Activated CD4-positive, alpha-beta T cell treated with anti-CD3 and anti-CD28 coated beads, Interleukin-2, amount 50 U/mL, for 4 hours (primary cell): Measurements from ENCODE around the gene WSCD2.

Experiments used
- DNase-seq, 2 experiments: peaks; one replicate each; pipeline ENCODE4 v3.0.0-alpha.2; 2020

The WSCD2 gene

DNA sequence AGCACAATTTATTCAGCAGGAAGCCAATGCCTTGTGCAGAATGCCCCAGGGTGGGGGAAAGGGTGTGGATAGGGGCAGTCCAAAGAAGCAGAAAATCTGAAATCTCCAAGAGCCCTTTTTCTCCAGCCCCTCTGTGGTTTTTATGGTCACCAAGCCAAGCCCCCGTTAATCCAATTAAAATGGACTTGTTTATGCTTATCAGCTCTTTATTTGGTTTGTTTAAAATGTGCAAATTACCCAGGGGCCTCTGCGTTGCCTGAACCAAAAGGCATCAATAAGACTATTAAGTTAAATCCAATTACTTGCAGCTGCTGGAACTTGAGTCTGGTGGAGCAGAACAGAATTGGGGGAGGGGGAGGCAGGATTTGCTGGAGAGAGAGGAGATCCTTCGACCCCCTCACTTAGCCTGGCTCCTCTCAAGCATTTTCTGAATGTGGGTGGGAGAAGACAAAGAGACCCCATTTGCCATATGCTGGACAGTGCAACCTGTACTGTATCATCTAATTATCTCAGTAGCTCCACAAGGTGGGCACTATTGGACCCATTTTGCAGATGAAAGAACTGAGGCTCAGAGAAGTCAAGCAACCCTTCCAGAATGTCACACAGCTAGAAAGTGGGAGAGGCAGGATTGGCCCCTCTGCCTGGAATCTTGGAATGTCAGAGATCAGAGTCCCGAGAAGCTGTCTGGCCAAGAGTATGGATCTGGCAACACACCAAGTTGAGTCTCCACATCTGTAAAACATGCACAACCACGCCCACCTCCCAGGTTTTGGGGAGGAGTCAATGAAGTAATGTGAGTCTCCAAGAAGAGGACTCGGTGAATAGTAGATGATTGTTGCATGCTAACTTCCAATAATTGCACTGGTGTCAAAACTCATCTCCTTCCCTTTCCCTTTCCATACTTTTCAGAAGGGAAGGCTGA is 143.1 kb downstream of the WSCD2 start:
- no peak for DNase-seq

DNA sequence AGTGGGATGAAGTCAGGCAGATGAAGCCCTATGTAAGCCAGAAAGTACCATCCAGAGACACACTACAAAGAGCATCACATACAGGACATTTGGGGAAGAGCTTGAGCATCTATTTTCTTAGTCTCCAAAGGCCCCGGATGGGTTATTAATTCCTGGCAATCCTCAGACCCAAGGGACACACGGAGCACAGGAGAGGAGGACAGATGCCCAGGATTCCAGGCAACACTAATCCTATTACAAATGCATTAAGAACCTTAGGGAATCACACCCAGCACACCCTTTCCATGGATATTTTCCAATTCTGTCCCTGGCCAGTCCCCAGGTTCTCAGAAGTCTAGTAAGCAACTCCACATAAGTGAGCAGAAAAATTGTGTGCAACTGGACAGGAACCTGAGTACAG is 144.1 kb downstream of the WSCD2 start:
- no peak for DNase-seq

DNA sequence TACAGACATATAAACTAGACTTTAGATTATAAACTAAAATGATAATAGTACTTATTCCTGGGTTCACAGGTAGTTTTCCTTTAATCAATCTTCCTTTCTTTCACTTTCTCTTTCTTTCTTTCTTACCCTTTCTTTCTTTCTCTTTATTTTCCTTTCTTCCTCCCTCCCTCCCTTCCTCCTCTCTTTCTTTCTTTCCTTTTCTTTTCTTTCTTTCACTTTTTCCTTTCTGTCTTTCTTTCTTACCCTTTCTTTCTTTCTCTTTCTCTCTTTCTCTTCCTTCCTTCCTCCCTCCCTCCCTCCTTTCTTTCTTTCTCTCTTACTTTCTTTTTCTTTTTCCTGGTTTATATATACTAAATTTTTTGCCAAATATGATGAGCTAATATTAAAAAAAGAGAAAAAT is 148.5 kb downstream of the WSCD2 start:
- no peak for DNase-seq

- no peak for DNase-seq
Measured at GRCh38 chr12:108282160-108282559, 153.1 kb downstream of the WSCD2 start.

DNA sequence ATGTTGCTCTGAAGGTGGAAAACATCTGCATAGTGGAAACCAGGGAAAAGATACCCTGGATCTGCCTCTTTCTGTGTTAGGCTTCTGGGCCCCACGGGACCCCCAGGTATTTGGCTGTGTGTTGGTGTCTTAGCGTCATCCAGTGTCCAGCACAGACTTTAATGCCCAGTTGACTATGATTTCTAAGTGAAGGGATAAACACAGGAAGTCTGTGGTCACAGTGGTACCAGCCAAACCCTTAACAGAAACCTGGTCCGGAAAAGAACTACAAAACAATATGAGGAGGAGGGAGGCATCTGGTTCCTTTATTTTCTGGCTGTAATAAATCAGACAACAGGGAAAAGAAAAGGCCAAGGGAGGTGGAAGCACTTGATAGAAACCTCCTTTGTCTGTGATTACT is 153.6 kb downstream of the WSCD2 start:
- DNase-seq, result no peak

- no peak for DNase-seq
Measured at GRCh38 chr12:108284163-108284562, 155.1 kb downstream of the WSCD2 start.

DNA sequence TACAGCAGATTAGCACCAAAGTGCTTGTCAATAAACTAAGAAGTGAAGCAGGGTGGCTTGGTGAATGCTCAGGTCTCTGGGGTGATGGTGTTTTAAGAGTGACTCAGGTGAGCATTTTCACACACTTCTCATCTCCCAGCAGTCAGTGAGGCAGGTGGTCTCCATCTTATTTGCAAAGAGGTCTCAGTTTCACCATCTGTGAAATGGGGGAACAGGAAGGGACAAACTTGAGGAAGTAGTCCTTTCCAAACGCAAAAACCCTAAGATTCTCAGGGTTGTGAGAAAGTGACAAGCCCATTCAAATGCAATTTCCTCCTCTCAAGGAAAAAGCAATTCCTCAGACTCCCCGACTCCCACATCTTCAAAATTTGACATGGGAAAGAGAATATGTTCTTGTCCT is 155.9 kb downstream of the WSCD2 start:
- DNase-seq, result no peak

GRCh38 chr12:108287227-108287626 is 158.1 kb downstream of the WSCD2 start:
- no peak for DNase-seq

GRCh38 chr12:108289350-108290161 is 160.5 kb downstream of the WSCD2 start:
- no peak for DNase-seq

GRCh38 chr12:108295641-108296040 is 166.6 kb downstream of the WSCD2 start:
- DNase-seq, result no peak

GRCh38 chr12:108296945-108297344 is 167.9 kb downstream of the WSCD2 start:
- DNase-seq, result no peak

- no peak for DNase-seq
Measured at GRCh38 chr12:108297424-108297823, 168.3 kb downstream of the WSCD2 start.

GRCh38 chr12:108297895-108298760 is 169.0 kb downstream of the WSCD2 start:
- DNase-seq, result no peak

- no peak for DNase-seq
Measured at GRCh38 chr12:108298761-108299275, 169.7 kb downstream of the WSCD2 start.

DNA sequence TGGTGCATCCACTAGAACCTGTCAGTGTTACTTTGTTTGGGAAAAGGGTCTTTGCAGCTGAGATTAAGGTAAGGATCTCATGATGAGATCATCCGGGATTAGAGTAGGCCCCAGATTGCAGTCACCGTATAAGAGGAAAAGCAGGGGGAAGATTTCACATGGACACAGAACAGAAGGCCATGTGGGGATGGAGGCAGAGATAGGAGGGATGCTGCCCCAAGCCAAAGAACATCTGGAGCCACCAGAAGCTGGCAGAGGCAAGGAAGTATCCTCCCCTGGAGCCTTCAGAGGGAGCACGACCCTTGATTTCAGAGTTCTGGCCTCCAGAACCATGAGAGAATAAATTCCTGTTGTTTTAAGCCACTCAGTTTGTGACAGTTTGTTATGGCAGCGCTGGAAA is 170.4 kb downstream of the WSCD2 start:
- DNase-seq, result no peak
